Stimulated activated naive B cell treated with anti-CD40 and anti-IgM and Interleukin-4, amounts not matched to agents 10 μg/mL and 1 μg/mL and 100 μg/mL, for 72 hours (primary cell): ENCODE results near the gene CRYZ.
"Not testable (repeated sequence)": the region's sequence is repeated elsewhere in the genome, so short reads cannot be mapped to it uniquely, and the experiment has no call there.

Experiments used
- ATAC-seq, 2 donors: fragments of 150-1000 bp; cut with Tn5 transposase; replicated peaks; 2 replicates each; pipeline ENCODE4 v1.10.0; 2021; ENCODE audit warnings: moderate library complexity in 1 of 2
- DNase-seq: peaks from one replicate; pipeline ENCODE4 v3.0.0; 2021
- H3K27ac Mint-ChIP-seq: one replicate; pipeline ENCODE4 v1.8.0; 2022; ENCODE audit warnings: mild to moderate bottlenecking, mixed read lengths
- H3K27me3 Mint-ChIP-seq, 2 donors: one replicate each; pipeline ENCODE4 v1.8.0; 2022; ENCODE audit warnings: mixed read lengths in 2 of 2
- H3K36me3 Mint-ChIP-seq, 2 donors: one replicate each; pipeline ENCODE4 v1.8.0; 2022; ENCODE audit warnings: mixed read lengths in 2 of 2, mild to moderate bottlenecking in 1 of 2
- H3K4me1 Mint-ChIP-seq, 2 donors: one replicate each; pipeline ENCODE4 v1.8.0; 2022; ENCODE audit warnings: mixed read lengths in 2 of 2, mild to moderate bottlenecking in 1 of 2
- H3K4me3 Mint-ChIP-seq, 2 donors: one replicate each; pipeline ENCODE4 v1.8.0; 2022; ENCODE audit warnings: mild to moderate bottlenecking in 2 of 2, mixed read lengths in 2 of 2, moderate library complexity in 1 of 2
- H3K9me3 Mint-ChIP-seq, 2 donors: one replicate each; pipeline ENCODE4 v1.8.0; 2022; ENCODE audit warnings: mixed read lengths in 2 of 2, mild to moderate bottlenecking in 1 of 2

CRYZ gene, protein sequence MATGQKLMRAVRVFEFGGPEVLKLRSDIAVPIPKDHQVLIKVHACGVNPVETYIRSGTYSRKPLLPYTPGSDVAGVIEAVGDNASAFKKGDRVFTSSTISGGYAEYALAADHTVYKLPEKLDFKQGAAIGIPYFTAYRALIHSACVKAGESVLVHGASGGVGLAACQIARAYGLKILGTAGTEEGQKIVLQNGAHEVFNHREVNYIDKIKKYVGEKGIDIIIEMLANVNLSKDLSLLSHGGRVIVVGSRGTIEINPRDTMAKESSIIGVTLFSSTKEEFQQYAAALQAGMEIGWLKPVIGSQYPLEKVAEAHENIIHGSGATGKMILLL

DNA sequence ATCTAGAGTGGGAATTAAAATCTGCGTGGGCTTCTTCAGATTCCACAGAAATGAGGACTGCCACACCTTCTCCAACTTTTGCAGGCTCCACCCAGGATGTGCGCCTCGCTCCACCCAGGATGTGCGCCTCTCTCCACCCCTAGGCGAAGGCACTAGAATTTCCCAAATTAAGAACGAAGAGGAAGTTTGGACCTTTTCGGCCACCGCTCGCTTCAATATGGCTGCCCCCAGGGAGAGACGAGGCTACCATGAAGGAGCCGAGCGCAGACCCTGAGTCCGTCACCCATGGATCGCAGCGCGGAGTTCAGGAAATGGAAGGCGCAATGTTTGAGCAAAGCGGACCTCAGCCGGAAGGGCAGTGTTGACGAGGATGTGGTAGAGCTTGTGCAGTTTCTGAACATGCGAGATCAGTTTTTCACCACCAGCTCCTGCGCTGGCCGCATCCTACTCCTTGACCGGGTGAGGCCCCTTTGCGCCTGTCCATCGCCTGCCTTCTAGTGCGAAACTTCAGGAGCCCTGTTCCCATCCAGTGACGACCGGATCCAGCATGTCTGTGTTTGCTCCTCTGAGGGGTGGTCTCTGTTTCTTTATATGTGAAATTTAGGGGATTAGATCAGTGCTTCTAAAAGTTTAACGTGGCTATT lies at the start of gene CRYZ, which contains the start of gene TYW3:
TSS of gene CRYZ (minus strand) at position 91 of the 644 bp plus-strand sequence. CDS start 8,229 bp downstream, outside the sequence.
TSS of gene TYW3 (plus strand) at position 193 of the 644 bp plus-strand sequence. CDS start at position 286, 93 bp downstream.
- Mint-ChIP-seq H3K27me3 (no peaks in the 10 kb centered on the region), H3K36me3 (peaks cover 15 to 33% of the 10 kb centered on the region in 2 donors), H3K27ac (peak within 1 kb of the TSS; percentile 96), H3K9me3 (no peaks in the 10 kb centered on the region), H3K4me1 (peaks cover 23 to 58% of the 10 kb centered on the region in 2 donors), H3K4me3 (peak within 1 kb of the TSS; percentile 93 to 99)
- DNase-seq (peak; percentile 91), ATAC-seq (peak; percentile 82 to 88)

DNA sequence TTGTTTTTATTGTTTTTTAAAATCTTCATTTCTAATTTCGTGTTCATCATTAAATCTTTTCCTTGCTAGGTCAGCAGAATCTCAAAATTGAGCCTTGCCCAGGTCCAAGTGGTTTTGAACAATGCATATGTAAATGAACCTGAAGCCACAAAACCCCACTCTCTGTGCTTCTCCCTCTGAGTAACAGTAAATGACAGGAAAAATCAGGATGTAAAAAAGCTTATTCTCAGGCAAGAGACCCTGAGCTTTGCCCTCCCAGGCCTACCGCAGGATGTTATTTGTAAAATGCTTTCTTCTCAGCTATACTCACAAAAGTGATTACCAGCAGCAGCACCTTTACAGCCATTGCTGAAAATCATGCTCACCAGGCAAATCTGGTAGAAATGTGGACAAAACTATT lies 47.7 kb upstream of the CRYZ start:
- H3K36me3 Mint-ChIP-seq = no peaks in the 10 kb centered on the region
- H3K9me3 Mint-ChIP-seq = no peaks in the 10 kb centered on the region
- H3K4me1 Mint-ChIP-seq = no peaks in the 10 kb centered on the region
- ATAC-seq = no peak
- DNase-seq = no peak
- no peak overlapping the region for H3K4me3 Mint-ChIP-seq
- H3K27me3 Mint-ChIP-seq = peaks cover 10 to 17% of the 10 kb centered on the region in 2 donors
- no peak overlapping the region for H3K27ac Mint-ChIP-seq

DNA sequence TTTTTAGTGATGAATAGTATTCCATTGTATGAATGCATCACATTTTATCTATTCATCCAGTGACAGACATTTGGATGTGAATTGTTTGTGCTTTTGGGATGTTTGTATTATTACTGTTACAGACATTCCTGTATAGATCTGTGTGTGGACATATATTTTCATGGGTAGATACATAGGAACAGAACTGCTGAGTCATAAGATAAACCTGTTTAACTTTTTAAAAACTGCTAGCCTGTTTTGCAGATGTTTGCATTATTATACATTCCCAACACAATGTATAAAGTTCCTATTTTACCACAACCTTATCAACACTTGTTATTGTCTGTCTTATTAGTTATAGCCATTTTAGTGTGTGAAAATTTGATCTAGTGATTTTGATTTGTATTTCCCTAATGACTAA lies 46.9 kb upstream of the CRYZ start:
- Mint-ChIP-seq H3K9me3 (no peaks in the 10 kb centered on the region), H3K4me3 (no peak overlapping the region), H3K27ac (no peak overlapping the region), H3K4me1 (no peaks in the 10 kb centered on the region), H3K36me3 (no peaks in the 10 kb centered on the region), H3K27me3 (peaks cover 10 to 17% of the 10 kb centered on the region in 2 donors)
- ATAC-seq (no peak), DNase-seq (no peak)

DNA sequence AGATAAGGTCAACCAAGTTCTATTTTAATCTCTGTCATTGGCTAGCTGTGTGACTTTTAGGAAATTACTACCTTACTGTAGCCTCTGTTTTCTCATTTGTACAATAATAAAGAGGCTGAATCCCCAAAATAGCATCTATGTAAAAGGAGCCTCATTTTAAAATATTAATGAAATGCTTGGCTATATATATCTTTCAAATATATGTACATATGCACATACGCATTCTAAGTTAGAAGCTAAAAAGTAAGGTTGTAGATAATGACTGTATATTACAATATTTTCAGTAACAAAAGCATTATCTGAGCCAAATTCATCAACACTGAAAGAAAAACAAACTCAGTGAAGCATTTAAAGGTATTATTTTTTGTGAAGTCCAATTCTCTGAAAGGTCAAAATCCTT lies 44.7 kb upstream of the CRYZ start:
- no peak for ATAC-seq

DNA sequence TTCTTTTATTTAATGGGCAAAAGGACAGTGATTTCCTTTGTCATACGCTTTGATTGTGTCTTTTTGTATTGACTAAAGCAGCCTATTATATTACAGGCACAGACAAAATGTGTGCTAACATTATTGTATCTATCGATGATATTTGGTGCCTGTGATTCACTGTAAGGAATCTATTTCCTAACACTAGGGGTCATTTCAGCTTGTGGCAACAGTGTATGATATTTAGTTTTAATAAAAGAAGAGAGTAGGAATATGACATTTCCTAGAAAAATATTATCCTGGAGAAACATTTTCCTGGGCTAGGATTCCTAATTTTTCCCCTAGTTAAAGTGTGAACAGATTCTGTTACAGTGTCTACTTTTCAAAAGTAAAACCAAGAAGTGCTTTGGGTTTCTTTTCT lies 42.9 kb upstream of the CRYZ start:
- Mint-ChIP-seq H3K4me1 (no peaks in the 10 kb centered on the region), H3K4me3 (no peak overlapping the region), H3K27ac (no peak overlapping the region), H3K9me3 (no peaks in the 10 kb centered on the region), H3K36me3 (no peaks in the 10 kb centered on the region), H3K27me3 (peaks cover 4 to 16% of the 10 kb centered on the region in 2 donors)
- ATAC-seq = no peak
- DNase-seq = no peak

More for the DNA sequence above, 44.7 kb upstream of the CRYZ start:
- no peak overlapping the region for H3K27ac Mint-ChIP-seq
- H3K4me3 Mint-ChIP-seq = no peak overlapping the region
- no peaks in the 10 kb centered on the region for H3K4me1 Mint-ChIP-seq
- H3K27me3 Mint-ChIP-seq = peaks cover 6 to 17% of the 10 kb centered on the region in 2 donors
- H3K36me3 Mint-ChIP-seq = no peaks in the 10 kb centered on the region
- DNase-seq = no peak
- H3K9me3 Mint-ChIP-seq = no peaks in the 10 kb centered on the region

DNA sequence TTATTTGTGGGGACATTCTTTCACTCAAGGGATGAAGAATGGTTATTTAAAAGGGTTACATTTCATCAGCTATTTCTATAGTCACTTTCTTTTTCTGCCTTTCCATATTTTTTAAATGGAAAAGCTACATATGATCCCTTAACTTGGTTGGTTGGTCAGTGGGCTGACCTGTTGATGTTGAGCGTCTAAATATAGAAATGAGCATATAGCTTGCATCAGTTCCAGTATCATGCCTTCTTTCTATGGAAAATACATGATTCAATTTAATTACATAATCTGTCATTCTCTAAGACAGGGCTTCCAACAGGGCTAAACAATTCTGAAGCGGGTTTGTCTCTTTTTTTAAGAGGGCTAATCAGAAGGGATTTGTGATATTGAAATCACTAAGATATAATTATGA lies 40.7 kb upstream of the CRYZ start:
- Mint-ChIP-seq H3K27ac (no peak overlapping the region), H3K4me3 (no peak overlapping the region), H3K4me1 (no peaks in the 10 kb centered on the region), H3K9me3 (no peaks in the 10 kb centered on the region), H3K36me3 (no peaks in the 10 kb centered on the region), H3K27me3 (peaks cover 4 to 15% of the 10 kb centered on the region in 2 donors)
- ATAC-seq (no peak), DNase-seq (no peak)

DNA sequence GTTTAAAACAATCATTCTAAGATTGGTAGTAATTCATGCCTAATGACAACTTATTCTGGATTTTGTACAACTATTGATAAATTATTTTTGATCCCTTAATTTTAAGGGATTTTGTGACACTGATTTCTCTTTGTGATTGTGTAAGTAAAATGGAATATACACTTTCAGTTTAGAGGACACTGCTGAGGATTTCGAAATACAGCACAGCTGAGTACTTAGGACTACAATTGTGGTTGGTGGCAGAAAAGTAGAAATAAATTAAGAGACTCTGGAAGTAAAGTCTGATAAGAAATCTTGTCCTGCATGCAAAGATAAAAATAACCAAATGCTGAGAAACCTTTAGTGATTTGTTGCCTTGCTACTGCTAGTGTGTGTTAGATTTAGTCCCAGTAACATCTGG lies 40.1 kb upstream of the CRYZ start:
- H3K4me1 Mint-ChIP-seq = no peaks in the 10 kb centered on the region
- no peak overlapping the region for H3K27ac Mint-ChIP-seq
- DNase-seq (no peak), ATAC-seq (no peak)
- H3K9me3 Mint-ChIP-seq = no peaks in the 10 kb centered on the region
- H3K4me3 Mint-ChIP-seq = no peak overlapping the region
- H3K36me3 Mint-ChIP-seq = no peaks in the 10 kb centered on the region
- peaks cover 0 to 9% of the 10 kb centered on the region in 2 donors for H3K27me3 Mint-ChIP-seq

DNA sequence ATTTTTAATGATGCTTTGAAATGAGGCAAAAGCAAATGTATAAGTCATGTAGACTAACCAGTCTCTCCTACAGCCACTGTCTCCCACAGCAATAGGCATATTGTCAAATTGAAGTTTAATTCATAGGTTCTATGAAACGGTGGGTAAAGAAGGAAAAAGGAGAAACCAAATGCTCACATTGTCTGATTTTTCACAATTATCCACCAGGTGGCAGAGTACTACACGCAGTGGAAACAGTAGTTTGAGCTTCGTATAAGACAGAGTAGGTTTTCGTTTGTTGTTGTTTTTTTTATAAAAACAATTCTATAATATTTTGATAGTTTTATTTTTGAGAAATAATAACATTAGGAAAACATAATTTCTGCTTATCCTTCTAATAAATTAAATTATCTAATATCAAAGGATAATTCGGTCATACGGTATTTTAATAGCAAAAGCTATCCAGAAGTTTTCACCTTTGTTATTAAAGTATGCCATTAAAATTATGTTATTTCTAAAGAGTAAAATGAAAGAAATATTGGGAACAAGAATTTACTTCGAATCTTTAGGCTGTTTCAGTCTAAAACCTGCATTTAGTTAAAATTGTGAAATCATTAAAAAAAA lies 39.2 kb upstream of the CRYZ start:
- Mint-ChIP-seq H3K27ac (no peak overlapping the region), H3K4me3 (no peak overlapping the region), H3K4me1 (no peaks in the 10 kb centered on the region), H3K27me3 (peaks cover 0 to 9% of the 10 kb centered on the region in 2 donors), H3K9me3 (no peaks in the 10 kb centered on the region), H3K36me3 (peaks cover 0 to 2% of the 10 kb centered on the region in 2 donors)
- ATAC-seq (no peak), DNase-seq (no peak)

DNA sequence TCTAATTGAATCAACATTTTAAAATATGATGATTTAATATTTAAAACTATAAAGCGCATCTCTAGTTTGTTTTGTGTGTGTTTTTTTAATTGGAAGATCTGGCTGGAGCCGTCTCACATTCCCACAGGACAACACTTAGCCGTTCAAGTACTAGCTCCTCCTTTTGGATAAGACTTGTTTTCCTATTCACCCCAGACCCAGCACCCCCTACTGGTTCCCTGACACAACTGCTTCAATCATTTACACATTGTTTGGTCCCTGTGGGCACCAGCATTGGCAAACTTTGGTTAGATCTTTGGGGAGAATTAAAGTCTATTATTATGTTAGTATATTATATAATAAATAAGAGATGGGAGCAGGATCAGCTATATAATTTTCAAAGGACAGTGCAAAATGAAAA lies 34.6 kb upstream of the CRYZ start:
- H3K36me3 Mint-ChIP-seq = peaks cover 15 to 18% of the 10 kb centered on the region in 2 donors
- DNase-seq = no peak
- H3K4me1 Mint-ChIP-seq = no peaks in the 10 kb centered on the region
- no peak overlapping the region for H3K4me3 Mint-ChIP-seq
- H3K27ac Mint-ChIP-seq = no peak overlapping the region
- H3K27me3 Mint-ChIP-seq = no peaks in the 10 kb centered on the region
- no peaks in the 10 kb centered on the region for H3K9me3 Mint-ChIP-seq
- no peak for ATAC-seq

DNA sequence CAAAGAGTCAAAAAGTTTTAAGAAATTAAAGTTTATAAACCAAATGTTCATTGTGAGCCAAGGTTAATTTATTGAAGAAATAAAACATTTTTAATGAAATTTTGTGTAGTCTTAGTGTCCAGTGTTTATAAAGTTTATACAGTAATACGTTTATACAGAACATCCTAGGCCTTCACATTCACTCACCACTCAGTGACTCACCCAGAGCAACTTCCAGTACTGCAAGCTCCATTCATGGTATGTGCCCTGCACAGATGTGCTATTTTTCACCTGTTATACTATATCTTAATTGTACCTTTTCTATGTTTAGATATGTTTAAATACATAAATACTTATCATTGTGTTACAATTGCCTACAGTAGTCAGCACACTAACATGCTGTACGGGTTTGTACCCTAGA lies 33.7 kb upstream of the CRYZ start:
- H3K27ac Mint-ChIP-seq = no peak overlapping the region
- H3K27me3 Mint-ChIP-seq = no peaks in the 10 kb centered on the region
- ATAC-seq (no peak), DNase-seq (no peak)
- H3K9me3 Mint-ChIP-seq = no peaks in the 10 kb centered on the region
- no peaks in the 10 kb centered on the region for H3K4me1 Mint-ChIP-seq
- peaks cover 18 to 22% of the 10 kb centered on the region in 2 donors for H3K36me3 Mint-ChIP-seq
- no peak overlapping the region for H3K4me3 Mint-ChIP-seq

DNA sequence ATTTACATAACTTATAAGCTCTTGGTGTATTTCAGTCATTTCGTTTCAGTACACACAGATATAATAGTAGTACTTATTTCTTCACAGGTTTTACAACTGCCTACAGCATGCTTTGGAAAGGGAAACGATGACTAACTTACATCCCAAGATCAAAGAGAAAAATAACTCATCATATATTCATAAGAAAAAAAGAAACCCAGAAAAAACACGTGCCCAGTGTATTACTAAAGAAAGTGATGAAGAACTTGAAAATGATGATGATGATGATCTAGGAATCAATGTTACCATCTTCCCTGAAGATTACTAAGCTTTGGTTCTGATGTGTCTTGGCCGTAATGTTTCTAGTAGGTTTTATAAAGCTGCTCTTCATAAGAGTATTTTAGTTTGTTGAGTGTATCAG lies 31.0 kb upstream of the CRYZ start:
- H3K27ac Mint-ChIP-seq = no peak overlapping the region
- H3K27me3 Mint-ChIP-seq = no peaks in the 10 kb centered on the region
- no peak overlapping the region for H3K4me3 Mint-ChIP-seq
- no peak for ATAC-seq
- no peak for DNase-seq
- no peaks in the 10 kb centered on the region for H3K9me3 Mint-ChIP-seq
- no peaks in the 10 kb centered on the region for H3K4me1 Mint-ChIP-seq
- peaks cover 31 to 41% of the 10 kb centered on the region in 2 donors for H3K36me3 Mint-ChIP-seq

DNA sequence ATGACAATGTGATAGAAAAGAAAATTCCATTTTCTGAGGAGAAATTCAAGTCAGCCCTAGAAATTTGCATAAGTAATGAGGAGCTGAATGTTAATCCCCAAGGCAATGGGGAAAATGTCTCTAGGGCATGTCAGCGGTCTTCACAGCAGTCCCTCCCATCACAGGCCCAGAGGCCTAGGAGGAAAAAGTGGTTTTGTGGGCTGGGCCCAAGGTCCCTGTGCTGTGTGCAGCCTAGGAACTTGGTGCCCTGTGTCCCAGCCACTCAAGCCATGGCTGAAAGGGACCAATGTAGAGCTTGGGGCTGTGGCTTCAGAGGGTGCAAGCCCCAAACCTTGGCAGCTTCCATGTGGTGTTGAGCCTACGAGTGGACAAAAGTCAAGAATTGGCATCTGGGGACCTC lies 23.8 kb upstream of the CRYZ start:
- not testable (repeated sequence) for H3K4me3 Mint-ChIP-seq, ATAC-seq, DNase-seq, H3K27ac Mint-ChIP-seq, H3K4me1 Mint-ChIP-seq, H3K27me3 Mint-ChIP-seq
- peaks cover 12 to 13% of the 10 kb centered on the region in 2 donors for H3K9me3 Mint-ChIP-seq
- H3K36me3 Mint-ChIP-seq = peaks cover 71 to 83% of the 10 kb centered on the region in 2 donors

DNA sequence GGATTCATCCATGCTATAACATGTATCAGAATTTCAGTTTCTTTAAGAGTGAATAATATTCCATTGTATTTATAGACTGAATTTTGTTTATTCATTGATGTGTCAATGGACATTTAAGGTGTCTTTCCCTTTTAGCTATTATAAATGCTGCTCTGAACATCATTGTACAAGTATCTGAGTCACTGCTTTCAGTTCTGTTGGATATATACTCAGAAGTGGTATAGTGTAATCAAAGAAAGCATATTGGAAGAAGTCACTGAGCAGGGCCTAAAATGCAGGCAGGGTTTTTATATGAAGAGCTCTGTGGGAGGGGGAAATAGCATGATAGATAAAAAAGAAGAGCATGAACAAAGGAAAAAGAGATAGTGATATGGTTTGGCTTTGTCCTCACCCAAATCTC lies 22.6 kb upstream of the CRYZ start:
- ATAC-seq (no peak), DNase-seq (no peak)
- Mint-ChIP-seq H3K27me3 (no peaks in the 10 kb centered on the region), H3K9me3 (peaks cover 12 to 14% of the 10 kb centered on the region in 2 donors), H3K27ac (no peak overlapping the region), H3K36me3 (peaks cover 76 to 84% of the 10 kb centered on the region in 2 donors), H3K4me3 (no peak overlapping the region), H3K4me1 (peaks cover 0 to 1% of the 10 kb centered on the region in 2 donors)

DNA sequence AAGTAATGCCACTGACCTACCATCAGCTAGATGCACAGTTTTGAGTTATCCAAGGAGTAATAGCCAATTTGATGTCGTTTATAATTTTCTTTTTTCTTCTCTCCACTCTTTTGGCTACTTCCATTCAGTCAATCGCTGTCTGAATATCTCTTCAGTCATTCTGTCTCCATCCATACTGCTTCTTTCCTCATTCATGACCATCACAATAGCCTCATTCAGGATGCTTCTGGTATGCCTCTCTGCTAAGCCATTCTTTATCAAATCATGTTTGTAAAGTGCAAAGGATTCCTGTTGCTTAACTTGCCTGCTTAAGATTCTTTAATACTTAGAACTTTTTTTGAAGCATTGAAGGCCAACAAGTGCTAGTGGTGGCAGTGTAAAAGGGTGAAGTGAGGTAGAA lies 20.3 kb upstream of the CRYZ start:
- no peak overlapping the region for H3K27ac Mint-ChIP-seq
- H3K9me3 Mint-ChIP-seq = peaks cover 12 to 14% of the 10 kb centered on the region in 2 donors
- DNase-seq (no peak), ATAC-seq (no peak)
- H3K4me3 Mint-ChIP-seq = no peak overlapping the region
- no peaks in the 10 kb centered on the region for H3K27me3 Mint-ChIP-seq
- H3K4me1 Mint-ChIP-seq = peaks cover 1% of the 10 kb centered on the region in 2 donors
- H3K36me3 Mint-ChIP-seq = peaks cover 76 to 81% of the 10 kb centered on the region in 2 donors
